Neural cell (in vitro differentiated cells): ENCODE data around the gene KCNQ2. TPM values are rescaled to one million over a fixed set of nuclear protein-coding genes. Genes with fewer than 3 reads are reported as not detected.

Experiments
- H2AFZ ChIP-seq: fragments of 200-600, 300-800 bp; sonication (generic), shearing (Covaris generic); 2 replicates; pipeline ENCODE4 v1.6.0; 2014; ENCODE audit warnings: low read depth, mild to moderate bottlenecking, antibody characterized with exemption, low read length, moderate library complexity
- H3F3A ChIP-seq: fragments of 200-600 bp; shearing (Covaris generic); 2 replicates; pipeline ENCODE4 v1.6.1; 2016; ENCODE audit warnings: mild to moderate bottlenecking, moderate library complexity, mixed read lengths, antibody characterized with exemption, low read length; ENCODE audit not compliant: insufficient read depth, poor library complexity, severe bottlenecking
- H3K27ac ChIP-seq: fragments of 200-600, 300-800 bp; sonication (generic), shearing (Covaris generic); 2 replicates; pipeline ENCODE4 v1.5.1; 2014; ENCODE audit warnings: mild to moderate bottlenecking, low read length, moderate library complexity
- H3K27me3 ChIP-seq: fragments of 300-800, 200-600 bp; sonication (generic), shearing (Covaris generic); 2 replicates; pipeline ENCODE4 v1.6.0; 2014; ENCODE audit warnings: mild to moderate bottlenecking, low read depth, low read length, moderate library complexity; ENCODE audit not compliant: insufficient read depth
- H3K36me3 ChIP-seq: fragments of 300-800, 200-600 bp; sonication (generic), shearing (Covaris generic); 2 replicates; pipeline ENCODE4 v1.5.1; 2014; ENCODE audit warnings: mild to moderate bottlenecking, antibody characterized with exemption, low read length, moderate library complexity; ENCODE audit not compliant: insufficient read depth
- H3K4me2 ChIP-seq: fragments of 300-800, 200-600 bp; sonication (generic), shearing (Covaris generic); 2 replicates; pipeline ENCODE4 v1.6.0; 2014; ENCODE audit warnings: mild to moderate bottlenecking, low read length
- H3K4me3 ChIP-seq: fragments of 300-800, 200-600 bp; sonication (generic), shearing (Covaris generic); 2 replicates; pipeline ENCODE4 v1.5.1; 2014; ENCODE audit warnings: mild to moderate bottlenecking, low read length, moderate library complexity
- H3K79me2 ChIP-seq: fragments of 200-600 bp; shearing (Covaris generic); replicated peaks from 2 replicates; pipeline ENCODE4 v1.6.0; 2014; ENCODE audit warnings: mild to moderate bottlenecking, low read length, moderate library complexity; ENCODE audit not compliant: insufficient read depth
- H3K9ac ChIP-seq: fragments of 300-800, 200-600 bp; sonication (generic), shearing (Covaris generic); 2 replicates; pipeline ENCODE4 v1.6.1; 2016; ENCODE audit warnings: mild to moderate bottlenecking, low read length, mixed read lengths
- H3K9me2 ChIP-seq: fragments of 200-600 bp; shearing (Covaris generic); 2 replicates; pipeline ENCODE4 v1.6.1; 2016; ENCODE audit warnings: mild to moderate bottlenecking, low read length, mixed read lengths; ENCODE audit not compliant: insufficient read depth
- H3K9me3 ChIP-seq: fragments of 200-600, 300-800 bp; sonication (generic), shearing (Covaris generic); 2 replicates; pipeline ENCODE4 v1.6.1; 2016; ENCODE audit warnings: mild to moderate bottlenecking, mixed run types, low read length, moderate library complexity, mixed read lengths
- H4K20me1 ChIP-seq: fragments of 200-600 bp; shearing (Covaris generic); 2 replicates; pipeline ENCODE4 v1.6.1; 2016; ENCODE audit warnings: mild to moderate bottlenecking, mixed run types; ENCODE audit not compliant: insufficient read depth
- CTCF ChIP-seq: fragments of 450-650 bp; IDR thresholded peaks from 2 replicates; pipeline ENCODE4 v1.5.1; 2014; ENCODE audit warnings: antibody characterized with exemption, mild to moderate bottlenecking, moderate library complexity; ENCODE audit not compliant: poor library complexity, severe bottlenecking
- EP300 ChIP-seq: fragments of 450-650 bp; conservative IDR thresholded peaks from 2 replicates; pipeline ENCODE4 v1.6.1; 2014; ENCODE audit warnings: antibody characterized with exemption, mild to moderate bottlenecking, moderate library complexity; ENCODE audit not compliant: poor library complexity, severe bottlenecking
- EZH2 ChIP-seq: fragments of 200-600, 300-800 bp; shearing (Covaris generic), sonication (generic); IDR thresholded peaks from 2 replicates; pipeline ENCODE4 v1.6.1; 2014; ENCODE audit warnings: antibody characterized with exemption, low read length, borderline replicate concordance, mild to moderate bottlenecking; ENCODE audit not compliant: insufficient read depth, poor library complexity, severe bottlenecking
- MXI1 ChIP-seq: fragments of 450-650 bp; conservative IDR thresholded peaks from 2 replicates; pipeline ENCODE4 v1.6.1; 2014; ENCODE audit warnings: antibody characterized with exemption, mild to moderate bottlenecking; ENCODE audit not compliant: poor library complexity, severe bottlenecking
- POLR2AphosphoS5 ChIP-seq: IDR thresholded peaks from 2 replicates; pipeline ENCODE4 v1.6.1; 2012
- RAD21 ChIP-seq: fragments of 450-650 bp; conservative IDR thresholded peaks from 2 replicates; pipeline ENCODE4 v1.6.1; 2014; ENCODE audit warnings: antibody characterized with exemption, mild to moderate bottlenecking, moderate library complexity
- SMC3 ChIP-seq: fragments of 450-650 bp; conservative IDR thresholded peaks from 2 replicates; pipeline ENCODE4 v1.6.1; 2014; ENCODE audit warnings: antibody characterized with exemption, mild to moderate bottlenecking, moderate library complexity; ENCODE audit not compliant: poor library complexity
- TAF1 ChIP-seq: IDR thresholded peaks from 2 replicates; pipeline ENCODE4 v1.6.1; 2012; ENCODE audit warnings: low read depth
- polyA plus RNA-seq: library from polyadenylated mRNA; depleted of rRNA; stranded (reverse); fragments of >200 nt; gene quantifications from 2 replicates; pipeline ENCODE4 v1.2.3, GENCODE V29; 2014
- TF ChIP-seq, protein P1 (sequence below): IDR thresholded peaks from 2 replicates; pipeline ENCODE4 v1.6.1; 2012; ENCODE audit warnings: borderline replicate concordance

The KCNQ2 gene
- polyA plus RNA-seq, 1 donor from 2014 or later = 84.7 TPM

DNA sequence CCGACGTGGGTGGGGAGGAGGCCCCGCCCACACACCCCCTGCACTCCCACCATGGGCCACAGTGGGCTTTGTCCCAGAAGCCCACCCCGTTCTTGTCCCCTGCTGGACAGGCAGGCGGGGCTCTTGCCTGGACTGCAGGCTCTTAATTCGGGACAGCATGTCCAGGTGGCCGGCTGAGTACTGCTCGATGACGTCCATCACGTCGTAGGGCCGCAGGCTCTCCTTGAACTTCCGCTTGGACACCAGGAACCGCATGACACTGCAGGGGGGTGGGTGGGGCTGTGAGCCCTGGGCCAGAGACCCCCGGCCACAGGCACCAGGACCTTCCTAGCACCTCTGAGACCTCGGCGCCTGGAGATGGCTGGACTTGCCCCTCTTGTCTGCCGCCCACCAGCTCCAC lies 59.1 kb downstream of the KCNQ2 start:
- no peaks in the 10 kb centered on the region for H3K9me3 ChIP-seq
- no peak overlapping the region for H3K27ac ChIP-seq
- H3K9ac ChIP-seq = no peak overlapping the region
- no peaks in the 10 kb centered on the region for H4K20me1 ChIP-seq
- no peak overlapping the region for H3K4me2 ChIP-seq
- H3K4me3 ChIP-seq = no peak overlapping the region
- no peaks in the 10 kb centered on the region for H3K79me2 ChIP-seq
- H3K9me2 ChIP-seq = no peaks in the 10 kb centered on the region
- TF ChIP-seq EP300 (no peak), CTCF (no peak), RAD21 (no peak), MXI1 (no peak), POLR2AphosphoS5 (no peak), EZH2 (no peak), SMC3 (no peak), TAF1 (no peak)
- TF ChIP-seq, protein P1, sequence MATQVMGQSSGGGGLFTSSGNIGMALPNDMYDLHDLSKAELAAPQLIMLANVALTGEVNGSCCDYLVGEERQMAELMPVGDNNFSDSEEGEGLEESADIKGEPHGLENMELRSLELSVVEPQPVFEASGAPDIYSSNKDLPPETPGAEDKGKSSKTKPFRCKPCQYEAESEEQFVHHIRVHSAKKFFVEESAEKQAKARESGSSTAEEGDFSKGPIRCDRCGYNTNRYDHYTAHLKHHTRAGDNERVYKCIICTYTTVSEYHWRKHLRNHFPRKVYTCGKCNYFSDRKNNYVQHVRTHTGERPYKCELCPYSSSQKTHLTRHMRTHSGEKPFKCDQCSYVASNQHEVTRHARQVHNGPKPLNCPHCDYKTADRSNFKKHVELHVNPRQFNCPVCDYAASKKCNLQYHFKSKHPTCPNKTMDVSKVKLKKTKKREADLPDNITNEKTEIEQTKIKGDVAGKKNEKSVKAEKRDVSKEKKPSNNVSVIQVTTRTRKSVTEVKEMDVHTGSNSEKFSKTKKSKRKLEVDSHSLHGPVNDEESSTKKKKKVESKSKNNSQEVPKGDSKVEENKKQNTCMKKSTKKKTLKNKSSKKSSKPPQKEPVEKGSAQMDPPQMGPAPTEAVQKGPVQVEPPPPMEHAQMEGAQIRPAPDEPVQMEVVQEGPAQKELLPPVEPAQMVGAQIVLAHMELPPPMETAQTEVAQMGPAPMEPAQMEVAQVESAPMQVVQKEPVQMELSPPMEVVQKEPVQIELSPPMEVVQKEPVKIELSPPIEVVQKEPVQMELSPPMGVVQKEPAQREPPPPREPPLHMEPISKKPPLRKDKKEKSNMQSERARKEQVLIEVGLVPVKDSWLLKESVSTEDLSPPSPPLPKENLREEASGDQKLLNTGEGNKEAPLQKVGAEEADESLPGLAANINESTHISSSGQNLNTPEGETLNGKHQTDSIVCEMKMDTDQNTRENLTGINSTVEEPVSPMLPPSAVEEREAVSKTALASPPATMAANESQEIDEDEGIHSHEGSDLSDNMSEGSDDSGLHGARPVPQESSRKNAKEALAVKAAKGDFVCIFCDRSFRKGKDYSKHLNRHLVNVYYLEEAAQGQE = no peak
- no peaks in the 10 kb centered on the region for H3F3A ChIP-seq
- no peaks in the 10 kb centered on the region for H3K27me3 ChIP-seq
- H3K36me3 ChIP-seq = no peaks in the 10 kb centered on the region
- H2AFZ ChIP-seq = no peak overlapping the region

DNA sequence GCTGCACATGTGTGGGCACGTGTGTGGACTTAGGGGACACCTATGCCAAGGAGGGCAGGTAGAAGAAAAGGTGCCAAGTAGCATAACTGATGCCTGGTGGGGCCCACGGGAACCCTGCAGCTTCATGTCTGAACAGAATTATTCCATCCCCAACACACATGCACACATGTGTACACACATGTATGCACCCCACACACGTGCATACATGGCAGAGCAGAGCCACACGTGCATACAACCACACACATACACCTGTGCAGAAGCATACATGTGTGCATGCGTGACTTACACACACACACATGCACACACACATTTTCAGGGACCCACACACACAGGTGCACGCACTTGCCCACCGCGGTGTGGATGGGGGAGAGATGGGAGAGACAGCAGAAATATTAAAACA lies 59.6 kb downstream of the KCNQ2 start:
- H3K4me3 ChIP-seq = no peak overlapping the region
- no peak overlapping the region for H2AFZ ChIP-seq
- no peak for TF ChIP-seq SMC3
- TF ChIP-seq POLR2AphosphoS5 = no peak
- TF ChIP-seq, protein P1 = no peak
- no peak for TF ChIP-seq TAF1
- TF ChIP-seq EZH2 = no peak
- no peak for TF ChIP-seq MXI1
- TF ChIP-seq RAD21 = no peak
- TF ChIP-seq CTCF = no peak
- TF ChIP-seq EP300 = no peak
- H3K27ac ChIP-seq = no peak overlapping the region
- no peak overlapping the region for H3K9ac ChIP-seq
- no peaks in the 10 kb centered on the region for H3K27me3 ChIP-seq
- H3K4me2 ChIP-seq = no peak overlapping the region
- H4K20me1 ChIP-seq = no peaks in the 10 kb centered on the region
- no peaks in the 10 kb centered on the region for H3F3A ChIP-seq
- no peaks in the 10 kb centered on the region for H3K9me3 ChIP-seq
- no peaks in the 10 kb centered on the region for H3K79me2 ChIP-seq
- H3K36me3 ChIP-seq = no peaks in the 10 kb centered on the region
- H3K9me2 ChIP-seq = no peaks in the 10 kb centered on the region
